ENCODE data around the gene TRABD2B. TPM values are rescaled to one million over a fixed set of nuclear protein-coding genes. Genes with fewer than 3 reads are reported as not detected.
A peak's percentile ranks its signal among the peaks of the same experiment; 100 is the strongest.

The TRABD2B gene
- total and polyA plus RNA-seq, 2 of the 13 experiments (the other 11 are each of a cell fraction or from before 2014, with no cell fraction given), result 0.04 TPM; not detected in 1

DNA sequence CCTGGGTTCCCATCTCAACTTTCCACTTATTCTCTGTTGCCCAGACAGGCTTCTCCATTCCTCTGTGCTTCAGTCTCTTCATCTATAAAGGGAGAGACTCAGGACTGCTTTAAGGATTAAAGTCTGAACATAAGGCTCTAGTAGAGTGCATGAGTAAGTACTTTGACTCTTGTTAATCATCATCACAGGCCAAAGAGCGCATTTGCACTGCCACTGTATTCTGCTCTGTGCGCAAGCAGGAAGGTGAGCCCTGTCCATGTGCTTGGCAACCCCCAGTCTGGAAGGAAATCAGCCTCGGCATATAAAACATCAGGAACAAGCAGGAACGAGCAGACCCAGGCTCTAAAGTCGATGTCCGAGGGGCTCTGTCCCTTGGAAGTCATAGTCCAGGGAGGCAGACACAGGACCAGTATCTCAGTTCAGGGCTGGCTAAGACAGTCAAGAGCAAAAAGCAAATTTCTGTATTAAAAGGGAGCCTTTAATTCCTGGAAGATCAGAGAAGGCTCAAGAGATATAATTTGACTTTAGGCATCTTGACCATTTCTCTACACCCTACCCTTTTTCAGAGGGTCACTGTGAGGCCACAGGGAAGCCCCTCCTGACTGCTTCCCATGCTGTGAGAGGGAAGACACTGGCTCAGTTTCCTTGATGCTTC, 131.2 kb downstream of the TRABD2B start (continued):
- TF ChIP-seq ZNF136 (CRISPR knock-in tag; IDR thresholded peaks at IDR 0.05; ENCODE audit: low read depth), result no peak
- TF ChIP-seq MIER3 (CRISPR knock-in tag; IDR thresholded peaks at IDR 0.05; ENCODE audit: borderline replicate concordance), result peak; percentile 26; the same call in 1 of the 2 replicates
- TF ChIP-seq, protein P1, sequence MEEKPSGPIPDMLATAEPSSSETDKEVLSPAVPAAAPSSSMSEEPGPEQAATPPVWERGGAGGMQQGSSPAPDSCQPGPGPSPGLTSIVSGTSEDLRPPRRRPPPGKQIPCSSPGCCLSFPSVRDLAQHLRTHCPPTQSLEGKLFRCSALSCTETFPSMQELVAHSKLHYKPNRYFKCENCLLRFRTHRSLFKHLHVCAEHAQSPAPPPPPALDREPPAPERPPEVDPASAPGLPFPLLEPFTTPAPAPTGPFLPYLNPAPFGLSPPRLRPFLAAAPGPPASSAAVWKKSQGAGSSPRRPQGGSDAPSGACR (CRISPR knock-in tag; IDR thresholded peaks at IDR 0.05), result 0 out of 2 replicates have a peak, but pooled peaks have one; percentile 41
- no peak for TF ChIP-seq RBM39 (IDR thresholded peaks at IDR 0.05; ENCODE audit: low read depth, low read length, poor library complexity, severe bottlenecking)
- TF ChIP-seq, protein P2, sequence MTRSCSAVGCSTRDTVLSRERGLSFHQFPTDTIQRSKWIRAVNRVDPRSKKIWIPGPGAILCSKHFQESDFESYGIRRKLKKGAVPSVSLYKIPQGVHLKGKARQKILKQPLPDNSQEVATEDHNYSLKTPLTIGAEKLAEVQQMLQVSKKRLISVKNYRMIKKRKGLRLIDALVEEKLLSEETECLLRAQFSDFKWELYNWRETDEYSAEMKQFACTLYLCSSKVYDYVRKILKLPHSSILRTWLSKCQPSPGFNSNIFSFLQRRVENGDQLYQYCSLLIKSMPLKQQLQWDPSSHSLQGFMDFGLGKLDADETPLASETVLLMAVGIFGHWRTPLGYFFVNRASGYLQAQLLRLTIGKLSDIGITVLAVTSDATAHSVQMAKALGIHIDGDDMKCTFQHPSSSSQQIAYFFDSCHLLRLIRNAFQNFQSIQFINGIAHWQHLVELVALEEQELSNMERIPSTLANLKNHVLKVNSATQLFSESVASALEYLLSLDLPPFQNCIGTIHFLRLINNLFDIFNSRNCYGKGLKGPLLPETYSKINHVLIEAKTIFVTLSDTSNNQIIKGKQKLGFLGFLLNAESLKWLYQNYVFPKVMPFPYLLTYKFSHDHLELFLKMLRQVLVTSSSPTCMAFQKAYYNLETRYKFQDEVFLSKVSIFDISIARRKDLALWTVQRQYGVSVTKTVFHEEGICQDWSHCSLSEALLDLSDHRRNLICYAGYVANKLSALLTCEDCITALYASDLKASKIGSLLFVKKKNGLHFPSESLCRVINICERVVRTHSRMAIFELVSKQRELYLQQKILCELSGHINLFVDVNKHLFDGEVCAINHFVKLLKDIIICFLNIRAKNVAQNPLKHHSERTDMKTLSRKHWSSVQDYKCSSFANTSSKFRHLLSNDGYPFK (CRISPR knock-in tag; IDR thresholded peaks at IDR 0.05; ENCODE audit: borderline replicate concordance), result no peak
- TF ChIP-seq ZBTB20 (CRISPR knock-in tag; IDR thresholded peaks at IDR 0.05; ENCODE audit: borderline replicate concordance, low read depth), result no peak
- no peak for TF ChIP-seq RFX1 (IDR thresholded peaks at IDR 0.05)
- TF ChIP-seq, protein P3, sequence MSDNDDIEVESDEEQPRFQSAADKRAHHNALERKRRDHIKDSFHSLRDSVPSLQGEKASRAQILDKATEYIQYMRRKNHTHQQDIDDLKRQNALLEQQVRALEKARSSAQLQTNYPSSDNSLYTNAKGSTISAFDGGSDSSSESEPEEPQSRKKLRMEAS (IDR thresholded peaks at IDR 0.05), result peak; percentile 91
- TF ChIP-seq PAF1 (CRISPR knock-in tag; IDR thresholded peaks at IDR 0.05), result no peak
- TF ChIP-seq ZNF335 (CRISPR knock-in tag; IDR thresholded peaks at IDR 0.05), result no peak
- no peak for TF ChIP-seq DNMT3B (CRISPR knock-in tag; conservative IDR thresholded peaks at IDR 0.05)
- no peak for TF ChIP-seq ZNF567 (CRISPR knock-in tag; IDR thresholded peaks at IDR 0.05; ENCODE audit: borderline replicate concordance)
- peak; percentile 48; the same call in 1 of the 2 replicates for TF ChIP-seq ZNF644 (CRISPR knock-in tag; IDR thresholded peaks at IDR 0.05; ENCODE audit: low read depth)
- TF ChIP-seq WIZ (CRISPR knock-in tag; IDR thresholded peaks at IDR 0.05), result no peak
- TF ChIP-seq, protein P4, sequence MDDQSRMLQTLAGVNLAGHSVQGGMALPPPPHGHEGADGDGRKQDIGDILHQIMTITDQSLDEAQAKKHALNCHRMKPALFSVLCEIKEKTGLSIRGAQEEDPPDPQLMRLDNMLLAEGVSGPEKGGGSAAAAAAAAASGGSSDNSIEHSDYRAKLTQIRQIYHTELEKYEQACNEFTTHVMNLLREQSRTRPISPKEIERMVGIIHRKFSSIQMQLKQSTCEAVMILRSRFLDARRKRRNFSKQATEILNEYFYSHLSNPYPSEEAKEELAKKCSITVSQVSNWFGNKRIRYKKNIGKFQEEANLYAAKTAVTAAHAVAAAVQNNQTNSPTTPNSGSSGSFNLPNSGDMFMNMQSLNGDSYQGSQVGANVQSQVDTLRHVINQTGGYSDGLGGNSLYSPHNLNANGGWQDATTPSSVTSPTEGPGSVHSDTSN (CRISPR knock-in tag; IDR thresholded peaks at IDR 0.05; ENCODE audit: borderline replicate concordance), result no peak
- no peak for TF ChIP-seq SRF (IDR thresholded peaks at IDR 0.05; ENCODE audit: low read depth, low read length)
- TF ChIP-seq, protein P5, sequence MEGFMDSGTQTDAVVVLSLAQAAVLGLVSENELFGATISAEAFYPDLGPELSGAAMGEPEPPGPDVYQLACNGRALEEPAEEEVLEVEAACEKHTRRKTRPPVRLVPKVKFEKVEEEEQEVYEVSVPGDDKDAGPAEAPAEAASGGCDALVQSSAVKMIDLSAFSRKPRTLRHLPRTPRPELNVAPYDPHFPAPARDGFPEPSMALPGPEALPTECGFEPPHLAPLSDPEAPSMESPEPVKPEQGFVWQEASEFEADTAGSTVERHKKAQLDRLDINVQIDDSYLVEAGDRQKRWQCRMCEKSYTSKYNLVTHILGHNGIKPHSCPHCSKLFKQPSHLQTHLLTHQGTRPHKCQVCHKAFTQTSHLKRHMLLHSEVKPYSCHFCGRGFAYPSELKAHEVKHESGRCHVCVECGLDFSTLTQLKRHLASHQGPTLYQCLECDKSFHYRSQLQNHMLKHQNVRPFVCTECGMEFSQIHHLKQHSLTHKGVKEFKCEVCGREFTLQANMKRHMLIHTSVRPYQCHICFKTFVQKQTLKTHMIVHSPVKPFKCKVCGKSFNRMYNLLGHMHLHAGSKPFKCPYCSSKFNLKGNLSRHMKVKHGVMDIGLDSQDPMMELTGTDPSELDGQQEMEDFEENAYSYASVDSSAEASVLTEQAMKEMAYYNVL (CRISPR knock-in tag; IDR thresholded peaks at IDR 0.05; ENCODE audit: borderline replicate concordance), result peak; percentile 66; the same call in 1 of the 2 replicates
- TF ChIP-seq ATAD3A (CRISPR knock-in tag; IDR thresholded peaks at IDR 0.05), result no peak
- TF ChIP-seq, protein P6, sequence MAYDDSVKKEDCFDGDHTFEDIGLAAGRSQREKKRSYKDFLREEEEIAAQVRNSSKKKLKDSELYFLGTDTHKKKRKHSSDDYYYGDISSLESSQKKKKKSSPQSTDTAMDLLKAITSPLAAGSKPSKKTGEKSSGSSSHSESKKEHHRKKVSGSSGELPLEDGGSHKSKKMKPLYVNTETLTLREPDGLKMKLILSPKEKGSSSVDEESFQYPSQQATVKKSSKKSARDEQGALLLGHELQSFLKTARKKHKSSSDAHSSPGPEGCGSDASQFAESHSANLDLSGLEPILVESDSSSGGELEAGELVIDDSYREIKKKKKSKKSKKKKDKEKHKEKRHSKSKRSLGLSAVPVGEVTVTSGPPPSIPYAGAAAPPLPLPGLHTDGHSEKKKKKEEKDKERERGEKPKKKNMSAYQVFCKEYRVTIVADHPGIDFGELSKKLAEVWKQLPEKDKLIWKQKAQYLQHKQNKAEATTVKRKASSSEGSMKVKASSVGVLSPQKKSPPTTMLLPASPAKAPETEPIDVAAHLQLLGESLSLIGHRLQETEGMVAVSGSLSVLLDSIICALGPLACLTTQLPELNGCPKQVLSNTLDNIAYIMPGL (CRISPR knock-in tag; IDR thresholded peaks at IDR 0.05; ENCODE audit: borderline replicate concordance in 1 of 2, low read depth in 1 of 2), result 0 out of 4 replicates have a peak, but pooled peaks of 1 of the 2 experiments have one; percentile 12
